ENCODE results near the gene SEPTIN12. TPM values are rescaled to one million over a fixed set of nuclear protein-coding genes. Genes with fewer than 3 reads are reported as not detected.
"Not testable (repeated sequence)": the region's sequence is repeated elsewhere in the genome, so short reads cannot be mapped to it uniquely, and the experiment has no call there.

The SEPTIN12 gene
- total RNA-seq, 1 experiment from 2014 or later: not detected

DNA sequence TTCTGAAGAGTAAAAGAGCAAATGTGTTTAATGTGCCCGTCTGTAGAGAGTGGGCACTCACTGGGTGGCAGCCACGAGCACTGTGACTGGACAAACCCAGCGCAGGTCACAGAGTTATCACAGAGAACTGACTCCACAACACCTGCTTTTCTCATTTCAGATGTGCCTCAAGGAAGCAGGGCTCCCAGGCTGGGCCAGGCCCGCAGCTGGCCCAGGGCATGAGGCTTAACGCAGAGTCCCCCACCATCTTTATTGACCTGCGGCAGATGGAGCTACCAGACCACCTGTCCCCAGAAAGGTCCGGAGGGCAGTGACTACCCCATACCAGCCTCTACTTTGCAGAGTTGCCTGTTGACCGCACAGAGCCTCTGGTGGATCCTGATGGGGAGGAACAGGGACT, 41.9 kb downstream of the SEPTIN12 start:
- in situ Hi-C loops (cut with HindIII; ENCODE audit: low pct_unique_long_range_greater_than_20kb, low sequenced_read_pairs): no loop called here
- no peak for DNase-seq (ENCODE audit: low read depth, low spot score)

DNA sequence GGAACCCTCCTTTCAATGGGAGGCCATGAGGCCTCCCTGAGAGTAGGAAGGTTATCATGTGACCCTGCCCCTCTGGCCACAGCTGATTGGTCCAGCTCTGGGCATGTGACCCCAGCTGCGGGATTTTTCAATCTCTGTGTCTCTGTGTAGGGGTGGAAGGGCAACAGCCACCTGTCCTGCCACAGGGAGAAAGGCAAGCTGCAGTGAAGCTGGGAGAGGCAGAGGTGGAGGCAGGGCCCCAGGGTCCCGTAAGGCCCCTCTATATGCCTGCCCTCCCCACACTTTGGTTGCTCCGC, 42.9 kb downstream of the SEPTIN12 start:
- in situ Hi-C loops (cut with HindIII; ENCODE audit: low pct_unique_long_range_greater_than_20kb, low sequenced_read_pairs): no loop called here
- no peak for DNase-seq (ENCODE audit: low read depth, low spot score)

DNA sequence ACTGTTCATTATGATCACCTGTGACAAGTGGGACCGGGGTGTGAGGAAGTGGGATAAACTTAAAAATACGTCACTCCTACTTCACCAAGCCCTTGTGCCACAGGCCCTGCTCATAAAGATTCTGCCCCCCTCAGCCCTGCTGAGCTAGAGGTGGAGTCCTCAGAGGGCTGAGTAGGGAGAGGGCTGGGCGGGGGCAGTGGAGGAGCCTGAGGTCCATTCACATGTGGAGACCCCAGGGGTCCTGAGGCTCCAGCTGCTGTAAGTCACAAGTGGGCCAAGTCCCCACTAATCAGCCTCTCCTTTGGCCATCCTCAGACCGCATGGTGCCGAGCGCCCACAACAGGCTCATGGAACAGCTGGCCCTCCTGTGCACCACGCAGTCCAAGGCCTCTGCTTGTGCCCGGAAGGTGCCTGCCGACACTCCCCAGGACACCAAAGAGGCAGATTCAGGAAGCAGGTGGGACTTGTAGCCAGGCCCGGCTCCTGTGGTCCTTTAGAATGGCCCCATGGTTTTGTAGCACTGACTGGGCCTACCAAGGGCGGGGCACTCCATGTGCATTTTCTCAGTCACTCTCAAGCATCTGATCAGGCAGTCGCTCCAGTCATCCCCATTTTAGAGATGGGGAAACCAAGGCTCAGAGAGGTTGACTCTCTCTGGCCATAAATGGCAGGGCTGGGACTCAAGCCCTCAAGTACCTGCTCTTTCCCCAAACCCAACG, 43.4 kb downstream of the SEPTIN12 start:
- in situ Hi-C loops (cut with HindIII; ENCODE audit: low pct_unique_long_range_greater_than_20kb, low sequenced_read_pairs): no loop called here
- no peak for DNase-seq (ENCODE audit: low read depth, low spot score)

DNA sequence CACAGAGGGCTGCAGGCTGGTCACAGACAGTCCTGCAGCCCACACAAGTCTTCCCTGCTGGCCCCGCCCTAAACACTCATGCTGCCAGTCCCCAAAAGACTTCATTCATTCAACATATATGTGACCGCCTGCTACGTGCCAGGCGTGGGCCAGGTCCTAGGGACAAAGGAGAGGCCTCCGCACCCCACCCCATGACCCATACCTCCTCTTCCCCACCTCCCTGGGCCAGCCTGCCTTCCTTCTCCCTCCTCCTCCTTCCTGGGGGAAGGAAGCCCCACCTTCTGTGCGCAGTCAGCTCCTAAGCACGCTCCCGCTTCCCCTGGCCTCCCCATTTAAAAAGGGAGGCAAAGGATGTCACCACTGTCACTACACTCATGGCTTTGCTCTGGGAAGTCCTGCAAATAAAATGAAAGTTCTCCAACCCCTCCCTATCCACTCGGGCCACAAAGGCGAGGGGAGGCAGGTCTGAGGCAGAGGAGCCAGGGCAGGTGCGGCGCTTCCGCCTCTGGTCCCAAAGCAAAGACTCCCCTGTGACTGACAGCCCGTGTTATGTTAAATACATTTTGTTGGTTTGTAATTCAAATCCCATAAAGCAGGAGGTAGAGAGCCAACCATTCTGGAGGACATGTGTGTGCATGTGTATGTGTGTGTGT, 44.8 kb downstream of the SEPTIN12 start:
- in situ Hi-C loops (cut with HindIII; ENCODE audit: low pct_unique_long_range_greater_than_20kb, low sequenced_read_pairs): no loop called here
- DNase-seq (ENCODE audit: low read depth, low spot score): no peak

DNA sequence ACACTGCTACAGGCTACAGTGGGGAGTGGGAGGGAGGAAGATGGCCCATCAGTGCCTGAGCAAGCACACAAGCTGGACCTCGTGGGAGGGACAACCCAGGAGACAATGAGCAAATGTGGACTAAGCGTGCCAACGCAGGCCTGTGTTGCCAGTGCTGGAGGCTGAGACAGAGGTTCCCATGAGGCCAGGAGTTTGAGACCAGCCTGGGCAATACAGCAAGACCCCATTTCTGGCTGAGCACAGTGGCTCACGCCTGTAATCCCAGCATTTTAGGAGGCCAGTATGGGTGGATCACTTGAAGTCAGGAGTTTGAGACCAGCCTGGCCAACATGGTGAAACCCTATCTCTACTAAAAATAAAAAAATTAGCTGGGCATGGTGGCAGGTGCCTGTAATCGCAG, 49.8 kb downstream of the SEPTIN12 start:
- in situ Hi-C loops (cut with HindIII; ENCODE audit: low pct_unique_long_range_greater_than_20kb, low sequenced_read_pairs): not testable (repeated sequence)

DNA sequence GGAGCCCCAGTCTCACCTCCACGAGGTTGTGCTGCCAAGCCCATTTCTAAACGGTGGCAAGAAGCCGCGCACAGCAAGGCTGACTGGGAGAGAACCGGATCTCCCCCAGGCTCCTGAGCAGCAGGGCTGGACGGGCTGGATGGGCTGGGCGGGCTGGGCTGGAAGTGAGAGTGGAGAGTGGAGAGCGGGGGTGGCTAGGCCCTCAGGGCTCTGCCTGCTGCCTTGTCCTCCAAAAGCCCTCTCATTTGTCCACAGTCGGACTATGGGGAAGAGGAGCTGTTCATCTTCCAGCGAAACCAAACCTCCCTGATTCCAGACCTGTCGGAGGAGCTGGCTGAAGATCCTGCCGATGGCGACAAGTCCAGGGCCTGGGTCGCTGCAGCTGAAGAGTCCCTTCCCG, 50.6 kb downstream of the SEPTIN12 start:
- DNase-seq (ENCODE audit: low read depth, low spot score): no peak
- in situ Hi-C loops (cut with HindIII; ENCODE audit: low pct_unique_long_range_greater_than_20kb, low sequenced_read_pairs): no loop called here

More for the DNA sequence above, 49.8 kb downstream of the SEPTIN12 start:
- DNase-seq (ENCODE audit: low read depth, low spot score): not testable (repeated sequence)

DNA sequence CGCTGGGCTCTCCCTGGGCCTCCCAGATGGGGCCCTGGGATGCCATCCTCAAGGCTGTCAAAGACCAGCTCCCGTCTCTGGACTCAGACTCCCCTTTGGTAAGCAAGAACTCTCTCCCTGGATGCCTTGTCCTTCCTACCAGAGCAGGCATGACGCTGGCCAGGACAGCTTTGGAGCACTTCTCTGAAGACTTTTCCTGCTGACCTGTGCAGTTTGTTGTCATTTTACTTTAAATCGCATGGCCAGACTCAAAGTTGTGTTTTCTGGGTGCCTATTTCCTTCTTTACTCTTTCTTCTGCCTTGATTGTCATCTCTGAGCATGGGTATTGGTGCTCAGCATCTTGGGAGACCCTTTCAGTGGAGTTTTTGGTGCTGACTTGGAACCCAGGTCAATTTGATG, 51.6 kb downstream of the SEPTIN12 start:
- no peak for DNase-seq (ENCODE audit: low read depth, low spot score)
- in situ Hi-C loops (cut with HindIII; ENCODE audit: low pct_unique_long_range_greater_than_20kb, low sequenced_read_pairs): no loop called here

DNA sequence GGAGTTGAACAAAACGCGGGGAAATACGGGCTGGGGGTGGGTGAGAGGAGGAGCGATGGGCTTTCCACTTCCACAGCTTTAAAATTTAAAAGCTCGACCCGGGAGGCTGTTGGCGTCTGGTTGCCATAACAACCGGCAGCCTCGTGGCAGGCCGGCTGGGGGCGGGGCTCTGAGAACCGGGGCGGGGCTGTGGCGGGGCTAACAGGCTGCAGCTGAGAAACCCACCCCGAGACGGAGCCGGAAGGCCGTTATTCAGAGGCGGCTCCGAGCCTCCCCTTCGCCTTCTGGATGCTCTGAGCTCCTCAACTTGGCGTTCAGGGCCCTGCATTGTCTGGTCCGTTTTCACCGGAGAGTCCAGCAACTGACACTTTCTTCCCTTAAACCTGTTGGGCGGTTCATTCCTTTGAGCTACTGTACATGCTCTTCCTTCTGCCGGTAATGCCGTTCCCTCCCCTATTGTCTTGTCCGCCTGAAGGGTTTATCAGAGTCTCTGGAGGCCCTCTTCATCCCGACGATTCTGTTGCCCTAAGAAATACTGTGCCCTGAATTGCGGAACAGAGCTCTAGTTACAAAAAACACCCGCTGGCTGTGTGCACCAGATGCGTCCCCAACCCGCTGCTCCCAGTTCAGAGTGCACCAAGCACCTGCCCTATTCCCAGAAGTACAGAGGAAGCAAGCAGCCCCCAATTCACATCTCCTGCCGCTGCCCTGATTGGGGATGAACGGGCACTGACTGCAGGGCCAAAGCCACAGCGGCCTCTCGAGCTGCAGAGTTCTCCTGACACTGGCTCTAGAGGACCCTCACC, 53.2 kb downstream of the SEPTIN12 start:
- peak; percentile 76 for DNase-seq (ENCODE audit: low read depth, low spot score)
- in situ Hi-C loops (cut with HindIII; ENCODE audit: low pct_unique_long_range_greater_than_20kb, low sequenced_read_pairs): no loop called here

DNA sequence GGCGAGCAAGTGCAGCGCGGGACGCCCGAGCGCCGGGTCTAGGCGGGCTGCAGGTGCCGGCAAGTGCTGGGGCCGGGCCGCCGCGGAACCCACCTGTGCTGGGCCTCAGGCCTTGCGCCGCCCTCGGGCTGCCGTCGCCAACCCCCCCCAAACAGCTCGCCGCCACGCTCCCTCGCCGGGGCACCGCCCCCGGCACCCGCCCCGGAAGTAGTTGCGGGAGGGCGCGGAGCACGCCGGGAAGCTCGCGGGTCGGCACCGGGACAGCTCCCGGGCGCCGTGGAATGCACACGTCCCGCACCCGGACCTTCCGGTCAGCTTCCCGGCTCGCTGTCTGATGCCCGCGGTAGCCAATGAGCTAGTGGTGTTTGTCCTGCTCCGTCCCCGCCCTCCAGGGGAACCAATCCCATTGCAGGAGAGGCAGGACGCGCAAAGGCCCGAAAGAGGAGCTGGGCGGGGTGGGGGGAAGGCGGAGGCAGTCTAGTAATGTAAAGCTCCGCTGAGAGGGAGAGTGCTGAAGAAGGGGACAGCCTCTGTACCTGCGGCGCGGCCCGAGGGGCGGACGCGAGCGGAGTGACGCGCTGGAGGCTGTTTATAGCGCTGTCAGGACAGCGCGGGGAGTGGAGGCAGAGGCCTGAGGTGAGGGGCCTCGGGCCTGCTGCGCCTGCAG, 53.9 kb downstream of the SEPTIN12 start, which contains the start of the genes ANKS3 and DNAAF8:
ANKS3 (minus strand) TSS at position 209 of the 667 bp plus-strand sequence. CDS start 4,122 bp downstream, outside the sequence.
DNAAF8 (plus strand) TSS at position 475 of the 667 bp plus-strand sequence. CDS start 1,978 bp downstream, outside the sequence.
- DNase-seq (ENCODE audit: low read depth, low spot score): peak; percentile 96
- in situ Hi-C loops (cut with HindIII; ENCODE audit: low pct_unique_long_range_greater_than_20kb, low sequenced_read_pairs): no loop called here

DNA sequence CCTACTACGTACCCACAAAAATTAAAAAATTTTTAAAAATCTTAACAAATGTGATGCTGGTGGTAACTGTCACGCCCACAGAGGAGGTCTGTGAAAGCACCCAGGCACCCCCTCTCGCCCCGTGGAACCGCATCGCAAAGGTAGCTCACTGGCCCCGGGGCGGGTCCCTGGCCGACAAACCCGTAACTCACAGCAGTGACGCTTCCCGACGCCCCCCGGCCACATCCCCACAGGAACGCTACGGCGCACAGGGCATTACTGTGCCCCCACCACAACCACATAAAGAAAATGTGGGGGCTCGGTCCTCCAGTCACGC, 54.4 kb downstream of the SEPTIN12 start:
- DNase-seq (ENCODE audit: low read depth, low spot score): no peak
- in situ Hi-C loops (cut with HindIII; ENCODE audit: low pct_unique_long_range_greater_than_20kb, low sequenced_read_pairs): no loop called here

DNA sequence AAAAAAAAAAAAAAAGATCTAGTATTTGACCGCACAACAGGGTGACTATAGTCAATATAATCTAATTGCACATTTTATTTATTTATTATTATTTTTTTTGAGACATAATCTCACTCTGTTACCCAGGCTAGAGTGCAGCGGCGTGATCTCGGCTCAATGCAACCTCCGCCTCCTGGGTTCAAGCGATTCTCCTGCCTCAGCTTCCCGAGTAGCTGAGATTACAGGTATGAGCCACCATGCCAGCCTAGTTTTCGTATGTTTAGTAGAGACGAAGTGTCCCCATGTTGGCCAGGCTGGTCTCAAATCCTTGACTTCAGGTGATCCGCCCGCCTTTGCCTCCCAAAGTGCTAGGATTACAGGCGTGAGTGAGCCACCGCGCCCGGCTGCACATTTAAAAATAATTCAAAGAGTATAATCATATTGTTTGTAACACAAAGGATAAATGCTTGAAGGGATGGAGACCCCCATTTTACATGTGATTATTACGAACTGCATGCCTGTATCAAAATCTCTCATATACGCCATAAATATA, 54.9 kb downstream of the SEPTIN12 start:
- in situ Hi-C loops (cut with HindIII; ENCODE audit: low pct_unique_long_range_greater_than_20kb, low sequenced_read_pairs): no loop called here
- DNase-seq (ENCODE audit: low read depth, low spot score): no peak

DNA sequence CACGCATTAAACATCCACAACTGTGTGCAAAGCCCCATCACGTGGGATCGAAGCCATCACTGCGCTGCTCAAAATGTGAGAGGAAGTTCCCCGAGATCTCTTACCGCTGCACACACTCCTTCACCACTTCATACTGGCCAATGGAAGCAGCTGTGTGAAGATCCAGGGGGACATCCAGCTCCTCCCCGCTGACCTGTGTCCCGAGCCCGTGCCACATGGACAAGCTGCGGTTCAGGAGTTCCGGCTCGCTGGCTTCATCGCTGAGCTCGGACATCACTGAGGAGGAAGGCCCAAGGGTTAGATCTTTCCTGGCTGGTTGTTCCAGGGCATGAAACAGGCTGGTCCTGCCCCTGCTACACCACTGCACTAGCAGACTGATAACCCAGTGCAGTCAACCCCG, 58.3 kb downstream of the SEPTIN12 start:
- in situ Hi-C loops (cut with HindIII; ENCODE audit: low pct_unique_long_range_greater_than_20kb, low sequenced_read_pairs): no loop called here
- DNase-seq (ENCODE audit: low read depth, low spot score): no peak

DNA sequence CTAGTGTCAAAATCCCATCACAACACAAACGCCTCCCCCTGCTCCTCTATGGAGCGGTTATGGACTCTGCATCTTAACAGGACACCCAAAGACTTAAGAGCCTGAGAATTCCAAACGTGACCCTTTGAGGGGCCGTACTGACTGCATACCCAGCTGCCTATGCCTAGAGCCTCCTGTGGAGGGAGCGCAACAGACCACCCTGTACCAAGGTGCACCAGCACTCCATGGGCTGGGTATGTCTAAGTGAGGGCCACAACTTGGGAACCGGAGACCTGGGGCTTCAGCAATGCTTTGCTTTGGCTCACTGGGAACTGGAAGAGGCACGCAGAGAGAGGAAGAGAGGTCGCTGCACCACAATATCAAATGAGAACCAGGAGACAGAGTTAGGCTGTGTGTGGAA, 59.5 kb downstream of the SEPTIN12 start:
- DNase-seq (ENCODE audit: low read depth, low spot score): no peak
- in situ Hi-C loops (cut with HindIII; ENCODE audit: low pct_unique_long_range_greater_than_20kb, low sequenced_read_pairs): no loop called here

Small RNA genes within 50 kb of the gene (small RNA-seq; reads per million reads assigned to genes)
- 0 reads per million in 2 experiments for gene RF00017

Other genes with a start within 250 kb of the SEPTIN12 start
- gene CDIP1, start 249.6 kb downstream of the SEPTIN12 start, total RNA-seq (2014; rRNA removed; shearing (Covaris generic)): 8.7 and 9.4 TPM in 2 replicates
- not detected in 2 replicates for gene C16orf96, start 232.0 kb downstream of the SEPTIN12 start, total RNA-seq (2014; rRNA removed; shearing (Covaris generic))
- 13.1 and 14.5 TPM in 2 replicates for gene UBALD1, start 173.5 kb downstream of the SEPTIN12 start, total RNA-seq (2014; rRNA removed; shearing (Covaris generic))
- 11.3 and 13.3 TPM in 2 replicates for gene MGRN1, start 163.5 kb downstream of the SEPTIN12 start, total RNA-seq (2014; rRNA removed; shearing (Covaris generic))
- gene NUDT16L1, start 94.8 kb downstream of the SEPTIN12 start, total RNA-seq (2014; rRNA removed; shearing (Covaris generic)): 27.6 and 28.8 TPM in 2 replicates
- 7.2 and 8.7 TPM in 2 replicates for gene ANKS3, start 54.1 kb downstream of the SEPTIN12 start, total RNA-seq (2014; rRNA removed; shearing (Covaris generic))
- 0.11 and 0.19 TPM in 2 replicates for gene DNAAF8, start 53.8 kb downstream of the SEPTIN12 start, total RNA-seq (2014; rRNA removed; shearing (Covaris generic))
- 8.1 and 10.6 TPM in 2 replicates for gene ZNF500, start 21.2 kb downstream of the SEPTIN12 start, total RNA-seq (2014; rRNA removed; shearing (Covaris generic))
- gene SMIM22, start 7.0 kb upstream of the SEPTIN12 start, total RNA-seq (2014; rRNA removed; shearing (Covaris generic)): not detected in 2 replicates
- gene ROGDI, start 14.3 kb upstream of the SEPTIN12 start, total RNA-seq (2014; rRNA removed; shearing (Covaris generic)): 2.5 and 2.9 TPM in 2 replicates
- 27.9 and 36.3 TPM in 2 replicates for gene GLYR1, start 58.9 kb upstream of the SEPTIN12 start, total RNA-seq (2014; rRNA removed; shearing (Covaris generic))
- 14.1 and 14.5 TPM in 2 replicates for gene UBN1, start 59.1 kb upstream of the SEPTIN12 start, total RNA-seq (2014; rRNA removed; shearing (Covaris generic))
- 0.03 and 0.11 TPM in 2 replicates for gene PPL, start 148.8 kb upstream of the SEPTIN12 start, total RNA-seq (2014; rRNA removed; shearing (Covaris generic))
- 0.21 and 0.24 TPM in 2 replicates for gene SEC14L5, start 170.0 kb upstream of the SEPTIN12 start, total RNA-seq (2014; rRNA removed; shearing (Covaris generic))
- 30.6 and 37.9 TPM in 2 replicates for gene NAGPA, start 245.6 kb upstream of the SEPTIN12 start, total RNA-seq (2014; rRNA removed; shearing (Covaris generic))